Measurements from ENCODE around the gene DEFB116. TPM values are rescaled to one million over a fixed set of nuclear protein-coding genes. Genes with fewer than 3 reads are reported as not detected.
"Not testable (repeated sequence)": the region's sequence is repeated elsewhere in the genome, so short reads cannot be mapped to it uniquely, and the experiment has no call there.

Gene DEFB116
- total RNA-seq, 1 experiment from 2014 or later, result not detected

DNA sequence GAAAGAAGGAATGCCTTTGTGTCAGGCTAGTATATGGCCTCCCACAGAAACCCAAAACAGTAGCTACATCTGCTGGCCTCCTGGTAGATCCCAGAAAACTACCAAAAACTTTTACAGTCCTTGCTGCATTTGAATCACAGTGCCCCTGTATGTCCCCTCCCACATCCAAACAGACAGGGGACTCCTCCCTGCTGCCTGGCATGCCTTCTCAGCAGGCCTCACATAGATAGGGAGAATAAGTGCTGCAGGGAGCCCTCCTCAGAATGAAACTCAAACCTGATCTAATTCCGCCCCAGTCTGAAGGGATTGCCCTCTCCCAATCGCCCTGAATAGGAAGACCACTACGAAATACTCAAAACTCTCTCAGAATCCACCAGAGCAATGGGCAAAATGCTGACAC is 14.1 kb upstream of the DEFB116 start:
- no peak for ATAC-seq
- H3K27ac ChIP-seq (ENCODE audit: low read length), result no peak overlapping the region
- no peaks in the 10 kb centered on the region for H3K36me3 ChIP-seq (ENCODE audit: control insufficient read depth, insufficient read depth, low read length)
- BruUV-seq (replicated peaks), result no TSS peak
- TF ChIP-seq, protein P1, sequence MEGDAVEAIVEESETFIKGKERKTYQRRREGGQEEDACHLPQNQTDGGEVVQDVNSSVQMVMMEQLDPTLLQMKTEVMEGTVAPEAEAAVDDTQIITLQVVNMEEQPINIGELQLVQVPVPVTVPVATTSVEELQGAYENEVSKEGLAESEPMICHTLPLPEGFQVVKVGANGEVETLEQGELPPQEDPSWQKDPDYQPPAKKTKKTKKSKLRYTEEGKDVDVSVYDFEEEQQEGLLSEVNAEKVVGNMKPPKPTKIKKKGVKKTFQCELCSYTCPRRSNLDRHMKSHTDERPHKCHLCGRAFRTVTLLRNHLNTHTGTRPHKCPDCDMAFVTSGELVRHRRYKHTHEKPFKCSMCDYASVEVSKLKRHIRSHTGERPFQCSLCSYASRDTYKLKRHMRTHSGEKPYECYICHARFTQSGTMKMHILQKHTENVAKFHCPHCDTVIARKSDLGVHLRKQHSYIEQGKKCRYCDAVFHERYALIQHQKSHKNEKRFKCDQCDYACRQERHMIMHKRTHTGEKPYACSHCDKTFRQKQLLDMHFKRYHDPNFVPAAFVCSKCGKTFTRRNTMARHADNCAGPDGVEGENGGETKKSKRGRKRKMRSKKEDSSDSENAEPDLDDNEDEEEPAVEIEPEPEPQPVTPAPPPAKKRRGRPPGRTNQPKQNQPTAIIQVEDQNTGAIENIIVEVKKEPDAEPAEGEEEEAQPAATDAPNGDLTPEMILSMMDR (IDR thresholded peaks at IDR 0.05), result no peak
- no peak for TF ChIP-seq REST (IDR thresholded peaks at IDR 0.05; ENCODE audit: insufficient read depth in 1 of 2, low read depth in 2 of 2, low read length in 1 of 2)
- no peak for TF ChIP-seq TCF7L2 (IDR thresholded peaks at IDR 0.05; ENCODE audit: low read depth, low read length)
- no peak for TF ChIP-seq POLR2AphosphoS5 (IDR thresholded peaks at IDR 0.05; ENCODE audit: low read depth, low read length)
- TF ChIP-seq SIN3A (IDR thresholded peaks at IDR 0.05; ENCODE audit: borderline replicate concordance, insufficient read depth, low read depth, low read length), result no peak
- no peaks in the 10 kb centered on the region for H3K4me1 ChIP-seq (ENCODE audit: control insufficient read depth, insufficient read depth, low read length)
- H3K27me3 ChIP-seq (ENCODE audit: control insufficient read depth, insufficient read depth, low read length), result peaks cover 3% of the 10 kb centered on the region; the same call in 1 of the 2 replicates
- intact Hi-C loops (cut with micrococcal nuclease; ENCODE audit: unreplicated experiment), result loop anchor here (10.0 kb wide), 2 partner anchors 48 to 172 kb away; no protein-coding TSS in a partner anchor
- peaks cover 3% of the 10 kb centered on the region; the same call in 1 of the 2 replicates for H3K9me3 ChIP-seq (ENCODE audit: control insufficient read depth, insufficient read depth, low read depth, low read length)
- no peak overlapping the region for H3K4me3 ChIP-seq (ENCODE audit: low read depth in 2 of 2, low read length in 2 of 2)
- ChIA-PET POLR2A (interaction anchor here (0.7 kb wide), 1 partner anchor 153 kb away, joined by 3 read pairs; no protein-coding TSS in a partner anchor), CTCF (no interaction called here)
- no peak for DNase-seq (ENCODE audit: low read depth, low spot score)
- in situ Hi-C loops (cut with HindIII; ENCODE audit: low pct_unique_long_range_greater_than_20kb, low sequenced_read_pairs), result no loop called here

DNA sequence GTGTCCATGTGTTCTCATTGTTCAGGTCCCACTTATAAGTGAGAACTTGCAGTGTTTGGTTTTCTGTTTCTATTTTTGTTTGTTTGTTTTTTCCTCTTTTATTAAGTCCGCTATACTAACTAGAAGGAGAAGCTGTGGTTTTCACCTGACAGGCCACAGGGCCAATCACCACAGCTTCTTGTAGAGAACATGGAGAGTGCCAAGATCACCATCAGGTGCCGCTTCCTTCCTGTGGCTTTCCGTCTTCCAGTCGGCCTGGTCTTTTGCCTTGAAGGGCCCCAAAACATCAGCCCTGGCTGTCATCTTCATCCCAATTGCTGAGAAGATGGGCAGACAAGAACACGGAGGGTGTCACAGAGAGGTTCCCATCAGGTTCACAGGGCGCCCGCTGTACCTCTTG is 23.4 kb downstream of the DEFB116 start:
- H3K36me3 ChIP-seq (ENCODE audit: control insufficient read depth, insufficient read depth, low read length); in situ Hi-C loops (cut with HindIII; ENCODE audit: low pct_unique_long_range_greater_than_20kb, low sequenced_read_pairs): not testable (repeated sequence)

DNA sequence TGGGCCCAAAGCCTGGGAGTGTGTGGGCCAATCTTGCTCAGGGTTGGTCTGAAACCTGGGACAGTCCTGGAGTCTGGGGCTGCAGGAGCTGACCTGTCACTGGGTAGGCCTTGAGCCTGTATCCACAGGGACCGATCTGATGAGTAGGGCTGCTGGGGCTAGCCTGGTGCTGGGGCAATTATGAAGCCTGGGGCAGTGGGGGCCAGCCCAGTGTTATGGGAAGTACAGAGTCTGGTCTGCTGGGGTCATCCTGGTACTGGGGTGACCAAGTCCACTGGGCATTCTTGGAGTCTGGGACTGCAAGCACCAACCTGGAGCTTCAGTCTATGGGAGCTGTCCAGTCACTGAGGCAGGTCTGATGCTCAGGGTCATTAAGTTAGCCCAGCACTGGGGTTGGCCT is 30.2 kb downstream of the DEFB116 start:
- Histone ChIP-seq H3K27ac (ENCODE audit: low read length) (no peak overlapping the region), H3K4me3 (ENCODE audit: low read depth in 2 of 2, low read length in 2 of 2) (no peak overlapping the region), H3K36me3 (ENCODE audit: control insufficient read depth, insufficient read depth, low read length) (no peaks in the 10 kb centered on the region), H3K9me3 (ENCODE audit: control insufficient read depth, insufficient read depth, low read depth, low read length) (no peaks in the 10 kb centered on the region), H3K27me3 (ENCODE audit: control insufficient read depth, insufficient read depth, low read length) (no peaks in the 10 kb centered on the region), H3K4me1 (ENCODE audit: control insufficient read depth, insufficient read depth, low read length) (no peaks in the 10 kb centered on the region)
- CTCF ChIA-PET, result no interaction called here
- intact Hi-C loops (cut with micrococcal nuclease; ENCODE audit: unreplicated experiment), result loop anchor here (10.0 kb wide), 2 partner anchors 47 to 97 kb away; no protein-coding TSS in a partner anchor
- in situ Hi-C loops (cut with HindIII; ENCODE audit: low pct_unique_long_range_greater_than_20kb, low sequenced_read_pairs), result no loop called here
- ATAC-seq (no peak), DNase-seq (ENCODE audit: low read depth, low spot score) (no peak)
- POLR2A ChIA-PET, result no interaction called here
- no peak for TF ChIP-seq REST (IDR thresholded peaks at IDR 0.05; ENCODE audit: insufficient read depth in 1 of 2, low read depth in 2 of 2, low read length in 1 of 2)
- BruUV-seq (replicated peaks), result no TSS peak

More for the DNA sequence above, 23.4 kb downstream of the DEFB116 start:
- H3K9me3 ChIP-seq (ENCODE audit: control insufficient read depth, insufficient read depth, low read depth, low read length); BruUV-seq (replicated peaks); CTCF ChIA-PET; H3K4me1 ChIP-seq (ENCODE audit: control insufficient read depth, insufficient read depth, low read length); DNase-seq (ENCODE audit: low read depth, low spot score); H3K27ac ChIP-seq (ENCODE audit: low read length); ATAC-seq; H3K27me3 ChIP-seq (ENCODE audit: control insufficient read depth, insufficient read depth, low read length); H3K4me3 ChIP-seq (ENCODE audit: low read depth in 2 of 2, low read length in 2 of 2): not testable (repeated sequence)
- POLR2A ChIA-PET, result interaction anchor here (0.5 kb wide), 1 partner anchor 57 kb away, joined by 3 read pairs; no protein-coding TSS in a partner anchor
- intact Hi-C loops (cut with micrococcal nuclease; ENCODE audit: unreplicated experiment), result loop anchor here (10.0 kb wide), 1 partner anchor 60 kb away; no protein-coding TSS in a partner anchor
